Putamen (tissue), 1 donor: Measurements from ENCODE around the gene SLC6A13.
"Not testable (repeated sequence)": the region's sequence is repeated elsewhere in the genome, so short reads cannot be mapped to it uniquely, and the experiment has no call there.

Experiments
- DNase-seq: peaks from one replicate; pipeline ENCODE4 v3.0.0-alpha.2; 2016; ENCODE audit warnings: low spot score

SLC6A13 gene

DNA sequence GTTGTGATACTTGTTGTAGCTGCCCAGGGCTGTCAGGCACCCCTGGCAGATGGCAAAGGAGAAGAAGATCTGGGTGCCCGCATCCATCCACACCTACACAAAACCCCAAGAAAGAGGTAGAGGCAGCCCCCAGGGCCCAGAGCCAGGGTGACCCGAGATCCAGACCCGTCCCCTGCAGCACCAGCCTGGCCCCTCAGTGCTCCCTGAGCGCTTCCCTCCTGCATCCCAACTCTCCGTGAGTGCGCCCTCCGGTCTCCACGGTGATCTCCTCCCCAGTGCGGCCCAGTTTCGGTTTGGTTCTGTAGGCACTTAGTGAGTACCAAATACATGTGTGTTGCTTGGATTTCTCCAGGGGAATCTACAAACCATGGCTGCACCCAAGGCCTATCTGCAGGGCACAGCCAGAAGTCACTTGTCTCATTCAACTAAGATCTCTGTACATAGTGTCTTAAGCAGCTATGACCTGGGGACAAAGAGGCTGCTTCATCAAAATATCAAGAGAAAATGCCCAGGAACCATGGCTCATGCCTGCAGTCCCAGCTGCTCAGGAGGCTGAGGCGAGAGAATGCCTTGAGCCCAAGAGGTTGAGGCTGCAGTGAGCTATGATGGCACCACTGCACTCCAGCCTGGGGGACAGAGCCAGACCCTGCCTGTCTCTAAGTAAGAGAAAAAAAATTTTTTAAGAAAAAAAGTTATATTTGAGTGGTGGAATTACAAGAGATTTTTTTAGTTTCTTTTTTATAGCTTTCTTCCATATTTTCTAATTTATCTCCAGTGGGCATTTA lies 64.5 kb downstream of the SLC6A13 start:
- DNase-seq = no peak

DNA sequence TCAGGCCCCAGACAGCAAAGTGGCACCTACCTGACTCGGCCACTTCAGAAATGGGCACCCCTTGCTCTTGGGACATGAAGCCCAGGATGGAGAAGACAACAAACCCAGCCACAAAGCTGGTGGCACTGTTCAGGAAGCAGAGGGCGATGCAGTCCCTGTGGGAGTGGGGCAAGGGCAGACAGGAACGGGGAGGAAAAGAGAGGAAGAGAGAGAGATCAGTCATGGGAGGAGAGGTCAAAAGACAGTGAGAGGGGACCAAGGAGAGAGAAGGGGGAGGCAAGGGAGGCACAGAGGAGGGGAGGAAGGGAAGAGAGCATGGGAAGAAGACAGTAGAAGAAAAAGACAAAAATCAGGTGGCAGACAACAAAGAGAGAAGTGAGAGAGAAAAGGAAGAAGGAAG lies 65.3 kb downstream of the SLC6A13 start:
- DNase-seq = no peak

DNA sequence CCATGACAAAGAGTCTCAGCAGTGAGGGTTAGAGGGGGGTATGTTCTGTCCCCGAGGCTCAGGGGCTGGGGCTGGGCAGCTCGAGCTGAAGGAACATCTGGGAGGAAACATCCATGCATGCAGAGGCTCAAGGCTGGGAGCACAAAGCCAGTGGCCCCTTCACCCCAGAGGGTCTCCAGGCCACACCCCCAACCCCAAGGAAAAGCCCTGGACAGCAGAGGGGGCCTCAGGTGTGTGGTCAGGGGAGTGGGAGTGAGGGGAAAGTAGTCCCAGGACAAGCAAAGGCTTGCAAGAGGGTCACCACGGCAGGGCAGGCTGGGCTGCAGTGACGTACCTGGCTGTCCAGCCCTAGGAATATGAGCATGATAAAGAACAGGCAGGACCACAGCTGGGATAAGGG lies 66.2 kb downstream of the SLC6A13 start:
- no peak for DNase-seq

DNA sequence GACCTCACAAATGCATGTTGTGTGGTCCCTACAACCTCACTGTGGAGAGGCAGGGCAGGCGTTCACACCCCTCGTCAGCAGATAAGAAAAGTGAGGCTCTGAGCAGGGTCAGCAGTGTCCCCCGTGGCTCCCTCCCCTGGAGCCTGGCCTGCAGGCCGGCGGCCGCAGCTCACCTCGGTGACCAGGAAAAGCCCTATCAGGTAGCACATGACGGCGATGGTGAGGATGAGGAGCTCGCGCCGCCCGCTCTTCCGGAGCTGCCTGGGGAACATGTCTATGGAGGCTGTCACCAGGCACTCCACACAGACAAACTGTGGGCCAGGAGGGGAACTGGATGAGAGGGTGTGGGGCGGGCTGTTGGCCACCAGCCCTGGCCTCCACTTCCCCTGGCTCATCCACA lies 66.7 kb downstream of the SLC6A13 start:
- DNase-seq = no peak

DNA sequence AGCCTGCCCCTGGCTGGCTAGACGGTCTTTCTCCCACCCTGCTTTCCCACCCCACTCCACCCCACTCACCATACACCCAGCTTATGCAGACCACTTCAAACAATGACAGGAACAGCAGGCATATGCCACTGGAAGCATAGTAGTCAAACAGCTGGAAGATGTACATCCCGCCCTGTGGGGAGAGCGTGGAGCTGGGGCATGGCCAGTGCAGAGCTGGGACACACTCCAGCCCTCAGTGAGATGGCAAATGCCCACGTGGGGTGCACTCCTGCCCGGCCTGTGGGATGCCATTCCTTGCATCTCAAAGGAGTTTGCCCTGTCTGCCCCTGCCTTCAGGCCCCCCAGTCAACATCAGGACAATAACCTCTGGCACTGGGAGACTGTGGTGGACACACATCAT lies 67.5 kb downstream of the SLC6A13 start:
- no peak for DNase-seq

DNA sequence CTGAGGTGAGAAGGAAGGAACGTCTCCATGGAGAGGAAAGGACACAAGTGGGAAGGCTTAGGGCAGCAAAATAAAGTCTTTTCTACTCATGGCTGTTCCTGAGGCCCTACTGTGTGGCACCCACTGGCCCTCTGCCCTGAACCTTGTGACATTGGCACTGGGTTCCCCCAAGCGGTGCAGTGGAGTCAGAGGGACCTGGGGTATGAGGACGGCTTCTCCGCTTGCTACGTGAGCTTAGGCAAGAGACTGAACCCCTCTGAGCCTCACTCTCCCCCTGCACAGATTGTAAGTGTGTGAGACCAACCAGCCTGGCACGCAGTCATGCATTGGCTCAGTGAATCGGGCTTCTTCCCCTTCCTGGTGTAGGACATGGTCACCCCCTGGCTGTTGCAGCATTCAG lies 68.4 kb downstream of the SLC6A13 start:
- no peak for DNase-seq

DNA sequence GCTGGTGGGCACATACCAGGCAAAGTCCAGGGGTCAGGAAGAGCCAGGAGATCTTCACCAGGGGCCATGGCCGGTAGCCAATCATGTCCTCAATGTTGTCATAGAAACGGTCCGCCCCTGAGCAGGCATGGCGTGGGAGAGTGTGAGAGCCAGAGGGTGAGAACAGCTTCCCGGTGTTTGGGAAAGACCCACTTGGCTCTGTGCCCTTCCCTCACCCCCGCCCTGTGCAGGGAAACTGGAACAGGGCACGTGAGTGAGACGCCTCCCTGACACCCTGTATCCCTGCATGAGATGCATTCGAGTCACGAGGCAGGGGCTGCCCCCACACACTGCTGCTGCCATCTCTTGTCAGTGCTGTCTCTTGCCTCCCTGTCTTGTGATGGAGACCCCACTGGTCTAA lies 69.4 kb downstream of the SLC6A13 start:
- DNase-seq = peak; percentile 37

DNA sequence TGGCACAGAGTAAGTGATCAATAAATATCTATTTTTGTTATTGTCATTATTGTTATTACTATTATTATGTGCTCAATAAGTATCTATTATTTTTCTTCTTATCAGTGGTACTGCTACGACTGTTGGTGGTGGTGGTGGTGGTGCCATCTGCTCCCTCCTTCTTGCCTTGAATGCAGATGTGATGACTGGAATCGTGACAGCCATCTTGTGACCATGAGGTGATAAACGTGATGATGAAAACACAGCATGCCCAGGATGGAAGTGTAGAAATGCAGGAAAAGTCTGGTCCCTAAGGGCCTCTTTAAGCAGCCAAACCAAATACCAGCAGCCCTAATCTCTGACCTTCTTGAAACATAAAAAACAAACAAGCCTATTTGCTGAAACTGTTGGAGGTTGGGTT lies 71.1 kb downstream of the SLC6A13 start:
- no peak for DNase-seq

DNA sequence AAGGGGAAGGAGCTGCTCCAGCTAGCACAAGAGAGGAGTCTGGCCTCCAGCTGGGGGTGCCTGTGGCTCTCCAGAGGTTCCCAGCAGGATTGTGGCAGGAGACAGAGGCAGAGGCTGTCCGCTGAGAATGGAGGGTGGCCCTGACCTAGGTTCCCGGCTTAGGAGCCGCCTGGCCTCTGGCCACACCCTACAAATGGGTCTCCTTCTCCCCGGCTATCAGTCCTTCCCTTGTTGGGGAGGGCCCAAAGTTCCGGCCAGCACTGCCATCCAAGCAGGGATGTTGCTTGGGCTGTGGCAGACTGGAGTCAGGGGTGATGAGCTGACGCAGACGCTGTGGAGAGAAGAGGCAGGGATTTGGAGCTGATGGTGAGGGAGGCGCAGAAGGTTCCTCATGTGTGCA lies 71.8 kb downstream of the SLC6A13 start:
- no peak for DNase-seq

DNA sequence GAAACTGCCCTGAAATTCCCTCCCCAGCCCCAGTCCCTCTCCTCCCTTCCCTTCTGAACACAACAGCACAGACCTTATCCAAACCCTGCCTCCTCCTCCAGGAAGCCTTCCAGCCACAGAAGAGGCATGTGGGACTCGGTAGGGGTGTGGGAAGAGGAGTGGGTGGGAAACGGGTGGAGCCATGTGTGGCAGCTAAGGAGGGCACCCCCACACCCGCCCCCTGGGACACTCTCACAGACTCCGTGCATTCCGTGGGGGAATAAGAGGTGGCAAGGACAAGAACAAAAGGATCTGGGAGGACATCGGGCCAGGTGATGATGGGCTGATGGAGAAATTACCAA lies 73.0 kb downstream of the SLC6A13 start:
- no peak for DNase-seq

DNA sequence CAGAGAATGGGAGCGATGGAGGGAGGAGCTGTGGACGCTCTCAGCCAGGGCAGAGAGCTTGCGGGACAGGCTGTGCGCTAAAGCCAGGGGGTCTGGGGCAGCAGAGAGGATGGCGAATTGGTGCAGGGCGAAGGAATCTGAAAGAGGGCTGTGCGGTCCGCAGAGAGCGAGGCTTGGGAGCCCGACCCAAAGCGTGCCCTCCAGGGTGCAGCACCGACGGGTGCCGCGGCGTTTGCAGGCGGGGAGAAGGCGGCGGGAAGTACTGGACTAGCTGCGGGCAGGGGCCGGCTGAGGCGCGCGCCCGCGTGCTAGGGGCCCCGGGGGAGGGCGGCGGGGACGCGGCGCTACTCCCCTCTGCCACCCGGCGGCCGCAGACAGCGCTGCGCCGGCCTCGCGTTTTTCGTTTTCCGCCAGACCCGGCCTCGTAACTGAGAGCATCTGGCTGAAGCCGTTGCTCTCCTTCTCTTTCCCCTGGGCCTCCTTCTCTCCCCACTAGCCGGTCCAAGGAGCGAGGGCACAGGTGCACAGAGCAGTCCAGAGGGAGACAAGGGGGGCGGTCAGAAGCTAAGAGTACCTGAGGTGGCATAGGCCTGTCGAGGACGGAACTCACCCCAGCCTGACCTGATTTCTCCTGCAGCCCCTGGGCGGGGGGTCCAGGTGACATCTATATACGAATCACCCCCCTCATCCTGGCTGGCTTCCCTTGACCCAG lies 73.6 kb downstream of the SLC6A13 start:
- DNase-seq = peak; percentile 68

DNA sequence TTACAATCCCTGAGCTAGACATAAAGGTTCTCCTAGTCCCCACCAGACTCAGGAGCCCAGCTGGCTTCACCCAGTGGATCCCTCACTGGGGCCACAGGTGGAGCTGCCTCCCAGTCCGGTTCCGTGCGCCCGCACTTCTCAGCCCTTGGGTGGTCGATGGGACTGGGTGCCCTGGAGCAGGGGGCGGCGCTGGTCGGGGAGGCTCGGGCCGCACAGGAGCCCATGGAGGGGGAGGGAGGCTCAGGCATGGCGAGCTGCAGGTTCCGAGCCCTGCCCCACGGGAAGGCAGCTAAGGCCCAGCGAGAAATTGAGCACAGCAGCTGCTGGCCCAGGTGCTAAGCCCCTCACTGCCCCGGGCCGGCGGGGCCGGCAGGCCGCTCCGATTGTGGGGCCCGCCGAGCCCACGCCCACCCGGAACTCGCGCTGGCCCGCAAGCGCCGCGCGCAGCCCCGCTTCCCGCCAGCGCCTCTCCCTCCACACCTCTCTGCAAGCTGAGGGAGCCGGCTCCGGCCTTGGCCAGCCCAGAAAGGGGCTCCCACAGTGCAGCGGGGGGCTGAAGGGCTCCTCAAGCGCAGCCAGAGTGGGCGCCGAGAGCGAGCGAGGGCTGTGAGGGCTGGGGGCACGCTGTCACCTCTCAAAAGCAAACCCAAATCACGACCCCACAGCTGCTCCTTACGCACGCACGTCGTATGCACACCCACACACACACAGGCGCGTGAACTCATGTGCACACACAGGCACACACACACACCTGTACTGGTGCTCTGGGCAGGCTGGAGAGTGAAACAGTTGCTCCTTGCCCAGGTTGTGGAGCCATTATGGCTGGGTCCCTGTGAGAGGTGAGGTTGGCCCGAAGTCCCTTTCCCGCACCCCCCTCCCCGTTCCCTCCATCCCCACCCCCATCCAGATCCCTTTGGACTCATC lies 74.4 kb downstream of the SLC6A13 start:
- DNase-seq = not testable (repeated sequence)

DNA sequence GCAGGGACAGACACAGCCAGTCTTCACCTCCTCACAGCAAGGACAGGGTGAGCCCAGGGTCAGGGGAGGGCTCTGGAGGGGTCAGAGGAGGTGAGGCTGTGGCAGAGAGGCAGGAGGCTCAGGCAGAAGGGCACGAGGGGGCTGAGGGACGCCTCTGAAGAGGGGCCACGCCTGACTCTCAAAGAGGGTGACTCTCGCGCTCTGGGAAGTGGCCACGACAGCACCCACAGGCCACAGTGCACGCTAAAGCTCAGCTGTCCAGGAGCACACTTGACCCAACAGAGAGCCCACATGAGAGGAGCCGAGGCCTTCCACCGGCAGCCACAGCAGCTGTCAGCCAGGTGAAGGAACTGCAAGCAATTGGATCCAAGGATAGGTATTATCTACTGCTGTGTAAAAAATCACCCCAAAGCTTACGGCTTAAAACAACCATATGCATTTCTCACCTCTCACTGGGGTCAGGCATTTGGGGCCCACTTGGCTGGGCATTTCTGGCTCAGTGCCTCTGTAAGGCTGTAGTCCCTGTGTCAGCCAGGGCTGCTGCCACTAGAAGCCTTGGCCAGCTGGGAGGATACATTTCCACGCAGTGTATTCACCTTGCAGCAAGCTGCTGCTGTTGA lies 76.5 kb downstream of the SLC6A13 start:
- no peak for DNase-seq

DNA sequence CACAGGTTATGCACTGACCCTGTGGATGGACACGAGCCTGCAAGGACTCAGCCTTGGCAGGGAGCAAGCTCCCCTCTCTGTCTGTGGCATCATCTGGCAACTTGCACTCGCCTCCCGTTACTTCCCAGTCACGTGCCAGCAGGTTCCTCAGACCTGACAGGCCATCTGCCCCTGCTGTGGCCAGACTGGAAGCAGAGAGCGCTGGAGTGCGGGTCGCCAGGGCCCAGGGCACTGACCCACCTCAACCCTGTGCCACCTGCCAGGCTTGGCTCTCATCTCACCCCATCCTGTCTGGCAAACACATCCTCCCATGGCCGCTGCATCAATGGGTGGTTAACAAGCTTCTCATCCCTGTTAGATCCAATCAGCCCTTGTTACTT lies 77.1 kb downstream of the SLC6A13 start:
- DNase-seq = no peak

DNA sequence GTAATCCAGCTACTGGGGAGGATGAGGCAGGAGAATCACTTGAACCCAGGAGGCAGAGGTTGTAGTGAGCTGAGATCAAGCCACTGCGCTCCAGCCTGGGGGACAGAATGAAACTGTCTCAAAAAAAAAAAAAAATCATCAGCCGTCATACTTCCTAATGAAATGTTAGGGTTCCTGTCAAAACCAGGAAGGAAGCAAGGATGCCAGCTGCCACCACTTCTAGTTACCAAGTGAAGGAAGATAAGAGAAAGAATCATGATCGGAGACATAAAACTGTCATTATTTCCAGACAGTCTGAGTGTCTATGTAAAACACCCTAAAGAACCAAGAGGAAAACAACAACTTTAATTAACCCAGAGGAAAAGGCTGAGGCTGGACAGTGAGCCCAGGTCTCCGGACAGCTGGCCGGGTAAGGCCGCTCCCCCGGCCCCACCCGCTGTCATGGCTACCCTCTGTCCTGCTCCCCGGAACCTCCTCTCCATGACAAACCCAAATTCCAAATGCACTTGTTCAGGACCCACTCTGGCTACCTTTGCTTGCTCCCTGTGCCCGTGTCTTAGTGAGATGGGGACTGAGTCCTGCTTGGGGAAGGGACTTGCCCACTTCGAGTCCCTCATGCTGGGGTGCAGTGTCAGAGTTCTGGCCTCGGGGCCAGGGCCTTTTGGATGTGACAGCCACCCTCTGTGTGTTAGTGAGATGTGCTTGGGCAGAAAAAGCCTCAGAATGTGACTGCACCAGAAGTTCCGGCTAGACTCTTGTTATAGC lies 77.6 kb downstream of the SLC6A13 start:
- DNase-seq = no peak

DNA sequence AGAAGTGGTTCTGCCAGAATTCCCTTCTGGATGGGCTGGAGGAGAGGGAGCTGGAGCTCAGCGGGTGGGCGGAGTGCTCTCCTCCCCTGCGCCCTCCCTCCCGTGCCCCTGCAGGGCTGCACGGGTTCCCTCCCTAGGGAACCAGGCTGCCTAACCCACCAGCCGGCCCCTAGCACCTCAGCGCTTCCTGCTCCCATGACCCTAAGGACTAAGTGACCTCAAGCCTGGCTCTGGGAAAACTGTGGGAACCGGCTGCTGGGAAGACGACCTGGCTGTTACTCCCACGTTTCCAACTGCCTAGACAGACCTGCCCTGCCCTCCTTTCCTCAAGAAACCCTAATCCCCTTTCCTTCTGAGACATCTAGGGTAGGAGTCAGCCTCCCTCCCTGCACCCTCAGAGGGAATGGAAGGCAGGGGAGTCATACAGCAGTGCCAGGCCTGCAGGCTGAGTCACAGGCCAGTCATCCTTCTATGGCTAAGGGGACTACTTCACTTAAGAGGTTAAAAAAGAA lies 80.2 kb downstream of the SLC6A13 start:
- no peak for DNase-seq

DNA sequence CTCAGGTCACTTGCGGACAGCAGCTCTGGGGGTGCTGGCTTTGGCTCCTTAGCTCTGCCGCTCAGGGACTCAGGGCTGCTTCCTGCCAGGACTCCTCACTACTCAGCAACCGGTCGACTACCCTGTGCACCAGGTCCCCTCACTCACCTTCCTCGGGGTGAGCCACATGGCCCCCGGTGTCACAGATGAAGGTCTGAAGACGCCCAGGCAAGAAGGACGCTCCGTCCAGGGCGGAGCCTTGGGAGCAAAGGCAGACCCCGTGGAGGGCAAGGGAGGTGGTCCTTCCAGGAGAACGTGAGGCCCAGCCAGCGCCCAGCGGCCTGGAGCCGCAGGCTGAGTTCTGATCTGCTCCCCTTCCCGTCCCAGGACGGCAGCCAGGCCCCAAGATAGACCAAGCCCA lies 80.7 kb downstream of the SLC6A13 start:
- DNase-seq = no peak

DNA sequence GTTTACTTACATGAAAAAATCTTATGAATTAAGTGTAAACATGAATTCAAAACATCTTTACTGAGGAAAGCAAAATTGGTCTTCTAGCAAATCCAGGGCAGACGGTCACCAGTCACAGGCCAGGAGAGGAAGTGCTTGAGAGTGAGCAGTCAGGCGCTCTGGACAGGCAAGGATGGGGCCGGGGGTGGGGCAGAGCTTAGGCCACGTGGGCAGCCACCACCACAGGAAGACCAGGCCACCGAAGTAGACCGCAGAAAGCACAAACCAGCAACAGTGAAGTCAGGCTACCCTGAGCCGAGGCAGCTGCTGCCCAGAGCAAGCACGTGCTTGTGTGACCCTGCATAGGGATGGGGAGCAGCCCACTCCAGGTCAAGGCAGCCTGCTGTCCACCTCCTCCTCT lies 82.2 kb downstream of the SLC6A13 start:
- peak; percentile 57 for DNase-seq

DNA sequence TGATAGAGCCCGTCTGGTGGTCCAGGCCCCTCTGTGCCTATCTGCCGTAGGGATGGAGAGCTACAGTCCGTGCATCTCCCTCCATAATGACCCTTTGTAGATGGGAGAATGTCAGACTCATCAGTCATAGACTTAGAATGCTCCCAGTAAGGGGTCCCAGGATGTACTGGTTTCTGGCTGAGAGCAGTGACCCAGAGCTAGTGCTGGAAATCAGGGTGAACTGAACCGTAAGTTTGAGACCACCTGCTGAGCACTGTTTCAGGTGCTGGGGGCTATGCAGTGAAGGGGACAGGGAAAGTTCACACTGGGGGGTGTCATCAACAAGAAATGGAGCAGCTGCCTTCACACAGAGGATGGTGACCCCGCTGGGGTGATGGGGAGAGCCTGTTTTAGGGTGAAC lies 82.8 kb downstream of the SLC6A13 start:
- DNase-seq = no peak

DNA sequence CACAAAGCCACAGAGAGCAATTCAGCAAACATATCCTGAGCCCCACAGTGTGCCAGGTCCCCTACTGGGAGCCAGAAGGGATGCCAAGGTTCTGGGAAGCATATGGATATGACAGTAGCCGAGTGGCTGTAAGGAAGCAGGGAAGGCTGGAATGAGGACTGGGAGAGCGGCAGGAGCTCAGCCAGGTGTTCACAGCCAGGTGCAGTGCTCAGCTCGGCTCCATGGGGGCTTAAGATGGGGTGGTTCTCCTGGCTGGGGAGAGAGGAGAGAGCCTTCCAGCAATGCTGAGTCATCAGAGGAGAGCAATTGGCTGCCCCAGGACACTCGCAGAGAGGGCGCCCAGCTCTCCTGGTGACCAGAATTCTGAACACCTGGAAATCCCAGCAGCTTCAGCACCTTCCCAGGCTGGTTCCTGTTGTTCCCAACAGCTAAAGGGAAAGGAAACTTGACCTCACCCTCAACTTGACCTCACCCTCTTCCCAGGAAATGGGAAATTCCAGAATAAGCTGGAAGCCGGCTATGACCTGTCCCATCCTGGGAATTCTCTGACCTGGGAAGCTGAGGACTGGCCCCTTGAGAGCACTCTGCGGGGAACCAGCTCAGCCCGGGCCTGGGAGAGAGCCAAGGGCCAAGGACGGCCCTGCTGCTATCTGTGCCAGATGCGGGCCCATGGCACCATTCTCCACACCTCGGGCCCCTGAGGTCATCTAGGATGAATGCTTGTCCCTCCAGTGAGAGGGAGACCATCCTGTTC lies 83.3 kb downstream of the SLC6A13 start:
- no peak for DNase-seq

DNA sequence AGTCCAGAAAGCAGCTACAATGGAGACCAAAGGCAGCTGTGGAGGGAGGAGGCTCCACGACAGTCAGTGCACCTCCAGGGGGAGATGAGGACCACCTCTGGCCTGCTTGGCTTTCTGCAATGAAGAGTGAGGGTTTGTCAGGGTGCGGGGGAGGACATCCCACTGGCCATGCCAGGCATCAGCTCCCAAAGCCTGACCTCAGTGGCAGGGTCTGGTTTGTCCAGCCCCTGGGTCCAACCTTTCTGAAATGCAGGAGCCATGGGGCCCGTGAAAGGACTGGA lies 83.9 kb downstream of the SLC6A13 start:
- no peak for DNase-seq
